WTC11 (cell line): Measurements from ENCODE around the gene CCDC57. TPM values are rescaled to one million over a fixed set of nuclear protein-coding genes. Genes with fewer than 3 reads are reported as not detected.

Source experiments
- ATAC-seq: fragments of 200-7000 bp; cut with Tn5 transposase; 2 replicates; pipeline ENCODE4 v1.10.0; 2021; ENCODE audit warnings: mild to moderate bottlenecking, moderate library complexity
- CTCF ChIA-PET: fragments of 300-600 bp; sonication (Branson Sonifier 250); formaldehyde crosslinking; loops from one replicate; lab custom pipeline; 2021; ENCODE audit warnings: antibody characterized with exemption; lab: Charles Lee
- POLR2A ChIA-PET: fragments of 350-600 bp; sonication (Branson Sonifier 250); formaldehyde crosslinking; loops from one replicate; lab custom pipeline; 2021; ENCODE audit warnings: antibody characterized with exemption; lab: Charles Lee
- DNase-seq: peaks from one replicate; pipeline ENCODE4 v3.0.0; 2021; ENCODE audit warnings: low spot score
- H3K27ac Mint-ChIP-seq: 2 replicates; pipeline ENCODE4 v1.8.0; 2021; ENCODE audit warnings: mixed read lengths
- H3K27me3 Mint-ChIP-seq: 2 replicates; pipeline ENCODE4 v1.8.0; 2021; ENCODE audit warnings: low read depth, mild to moderate bottlenecking, moderate library complexity, mixed read lengths
- H3K36me3 Mint-ChIP-seq: 2 replicates; pipeline ENCODE4 v1.8.0; 2021; ENCODE audit warnings: mixed read lengths
- H3K4me1 Mint-ChIP-seq: 2 replicates; pipeline ENCODE4 v1.8.0; 2022; ENCODE audit warnings: mixed read lengths
- H3K4me3 Mint-ChIP-seq: 2 replicates; pipeline ENCODE4 v1.8.0; 2021; ENCODE audit warnings: mild to moderate bottlenecking, moderate library complexity, mixed read lengths
- H3K9me3 Mint-ChIP-seq: 2 replicates; pipeline ENCODE4 v1.8.0; 2021; ENCODE audit warnings: mixed read lengths
- ATF6 ChIP-seq: sonication (generic); formaldehyde crosslinking; IDR thresholded peaks from 2 replicates; pipeline ENCODE4 v1.8.1; 2023; ENCODE audit warnings: mild to moderate bottlenecking, missing genetic modification reagents
- CDX4 ChIP-seq: fragments of 250-450 bp; sonication (Bioruptor Pico); IDR thresholded peaks from 2 replicates; pipeline ENCODE4 v1.9.0; 2021; ENCODE audit warnings: moderate library complexity, mild to moderate bottlenecking, inconsistent platforms, borderline replicate concordance
- ESRRA ChIP-seq: sonication (generic); formaldehyde crosslinking; IDR thresholded peaks from 2 replicates; pipeline ENCODE4 v1.8.1; 2022; ENCODE audit warnings: mild to moderate bottlenecking, missing genetic modification reagents, borderline replicate concordance
- FOXJ3 ChIP-seq: sonication (generic); formaldehyde crosslinking; IDR thresholded peaks from 2 replicates; pipeline ENCODE4 v1.9.0; 2021; ENCODE audit warnings: missing genetic modification reagents, mild to moderate bottlenecking, borderline replicate concordance
- GABPB1 ChIP-seq: sonication (generic); formaldehyde crosslinking; IDR thresholded peaks from 2 replicates; pipeline ENCODE4 v1.8.1; 2023; ENCODE audit warnings: mild to moderate bottlenecking, missing genetic modification reagents
- MAX ChIP-seq: sonication (generic); formaldehyde crosslinking; IDR thresholded peaks from 2 replicates; pipeline ENCODE4 v1.8.0; 2022; ENCODE audit warnings: mild to moderate bottlenecking, missing genetic modification reagents
- NFATC4 ChIP-seq: fragments of 250-450 bp; sonication (Bioruptor Pico); IDR thresholded peaks from 2 replicates; pipeline ENCODE4 v1.9.0; 2021; ENCODE audit warnings: mild to moderate bottlenecking
- NFE2L1 ChIP-seq: sonication (generic); formaldehyde crosslinking; IDR thresholded peaks from 2 replicates; pipeline ENCODE4 v1.8.1; 2023; ENCODE audit warnings: missing genetic modification reagents
- PRDM15 ChIP-seq: sonication (generic); formaldehyde crosslinking; IDR thresholded peaks from 2 replicates; pipeline ENCODE4 v1.8.0; 2022; ENCODE audit warnings: missing genetic modification reagents
- RORB ChIP-seq: fragments of 250-450 bp; sonication (Bioruptor Pico); IDR thresholded peaks from 2 replicates; pipeline ENCODE4 v1.9.0; 2021; ENCODE audit warnings: mild to moderate bottlenecking
- SMAD3 ChIP-seq: sonication (generic); formaldehyde crosslinking; IDR thresholded peaks from 2 replicates; pipeline ENCODE4 v1.8.0; 2022; ENCODE audit warnings: missing genetic modification reagents, mild to moderate bottlenecking, borderline replicate concordance
- STAT6 ChIP-seq: sonication (generic); formaldehyde crosslinking; conservative IDR thresholded peaks from 2 replicates; pipeline ENCODE4 v1.8.1; 2023; ENCODE audit warnings: mild to moderate bottlenecking, low read depth, missing genetic modification reagents, moderate library complexity
- TCF7 ChIP-seq: sonication (generic); formaldehyde crosslinking; IDR thresholded peaks from 2 replicates; pipeline ENCODE4 v1.8.0; 2022; ENCODE audit warnings: mild to moderate bottlenecking, low read depth, missing genetic modification reagents, moderate library complexity
- TEAD1 ChIP-seq: sonication (generic); formaldehyde crosslinking; IDR thresholded peaks from 2 replicates; pipeline ENCODE4 v1.8.0; 2022; ENCODE audit warnings: mild to moderate bottlenecking, missing genetic modification reagents
- ZNF138 ChIP-seq: sonication (generic); formaldehyde crosslinking; conservative IDR thresholded peaks from 2 replicates; pipeline ENCODE4 v1.8.1; 2022; ENCODE audit warnings: mild to moderate bottlenecking, moderate library complexity, missing genetic modification reagents
- ZNF281 ChIP-seq: sonication (generic); formaldehyde crosslinking; IDR thresholded peaks from 2 replicates; pipeline ENCODE4 v1.8.0; 2023; ENCODE audit warnings: mild to moderate bottlenecking, missing genetic modification reagents
- total RNA-seq: library from RNA; stranded (reverse); gene quantifications from 3 replicates; pipeline ENCODE4 v1.2.3, GENCODE V29; 2021

Gene CCDC57
- total RNA-seq, 1 experiment from 2014 or later: 20.0 TPM

- TF ChIP-seq ZNF281 (no peak), ZNF138 (CRISPR knock-in tag) (no peak), ATF6 (CRISPR knock-in tag) (no peak), STAT6 (CRISPR knock-in tag) (no peak)
- TF ChIP-seq, all 79 proteins: peak for 0
These were observed 12.5 kb downstream of the CCDC57 start (continued) for GRCh38 chr17:82200135-82200534.

GRCh38 chr17:82199496-82199895 lies 13.1 kb downstream of the CCDC57 start:
- DNase-seq (no peak), ATAC-seq (no peak)
- POLR2A ChIA-PET: no interaction called here
- H3K27me3 Mint-ChIP-seq: no peaks in the 10 kb centered on the region
- H3K4me3 Mint-ChIP-seq: no peak overlapping the region
- peaks cover 3% of the 10 kb centered on the region; the same call in 1 of the 2 replicates for H3K36me3 Mint-ChIP-seq
- no peaks in the 10 kb centered on the region for H3K4me1 Mint-ChIP-seq
- CTCF ChIA-PET: no interaction called here
- no peak overlapping the region for H3K27ac Mint-ChIP-seq
- no peak for TF ChIP-seq PRDM15 (CRISPR knock-in tag)
- no peak for TF ChIP-seq RORB (CRISPR knock-in tag)
- TF ChIP-seq CDX4 (CRISPR knock-in tag): no peak
- TF ChIP-seq GABPB1 (CRISPR knock-in tag): no peak
- TF ChIP-seq ESRRA (CRISPR knock-in tag): no peak
- no peak for TF ChIP-seq NFATC4 (CRISPR knock-in tag)
- no peak for TF ChIP-seq MAX (CRISPR knock-in tag)
- no peak for TF ChIP-seq SMAD3 (CRISPR knock-in tag)
- no peak for TF ChIP-seq TEAD1 (CRISPR knock-in tag)
- TF ChIP-seq NFE2L1 (CRISPR knock-in tag): no peak
- no peak for TF ChIP-seq TCF7
- no peak for TF ChIP-seq FOXJ3 (CRISPR knock-in tag)
- H3K9me3 Mint-ChIP-seq: no peaks in the 10 kb centered on the region
